GM21717 (cell line): ENCODE measurements around the gene PBX4.

Experiments used
- ATAC-seq: cut with Tn5 transposase; IDR thresholded peaks from one replicate; pipeline ENCODE4 v1.9.1; 2021; ENCODE audit warnings: mild to moderate bottlenecking, moderate library complexity; ENCODE audit not compliant: unreplicated experiment

The PBX4 gene

GRCh38 chr19:19559931-19560330, 58.6 kb downstream of the PBX4 start:
- ATAC-seq: no peak

- ATAC-seq: no peak
Observed at GRCh38 chr19:19558636-19559035, 59.9 kb downstream of the PBX4 start.

- ATAC-seq: no peak
Observed at GRCh38 chr19:19558055-19558454, 60.4 kb downstream of the PBX4 start.

DNA sequence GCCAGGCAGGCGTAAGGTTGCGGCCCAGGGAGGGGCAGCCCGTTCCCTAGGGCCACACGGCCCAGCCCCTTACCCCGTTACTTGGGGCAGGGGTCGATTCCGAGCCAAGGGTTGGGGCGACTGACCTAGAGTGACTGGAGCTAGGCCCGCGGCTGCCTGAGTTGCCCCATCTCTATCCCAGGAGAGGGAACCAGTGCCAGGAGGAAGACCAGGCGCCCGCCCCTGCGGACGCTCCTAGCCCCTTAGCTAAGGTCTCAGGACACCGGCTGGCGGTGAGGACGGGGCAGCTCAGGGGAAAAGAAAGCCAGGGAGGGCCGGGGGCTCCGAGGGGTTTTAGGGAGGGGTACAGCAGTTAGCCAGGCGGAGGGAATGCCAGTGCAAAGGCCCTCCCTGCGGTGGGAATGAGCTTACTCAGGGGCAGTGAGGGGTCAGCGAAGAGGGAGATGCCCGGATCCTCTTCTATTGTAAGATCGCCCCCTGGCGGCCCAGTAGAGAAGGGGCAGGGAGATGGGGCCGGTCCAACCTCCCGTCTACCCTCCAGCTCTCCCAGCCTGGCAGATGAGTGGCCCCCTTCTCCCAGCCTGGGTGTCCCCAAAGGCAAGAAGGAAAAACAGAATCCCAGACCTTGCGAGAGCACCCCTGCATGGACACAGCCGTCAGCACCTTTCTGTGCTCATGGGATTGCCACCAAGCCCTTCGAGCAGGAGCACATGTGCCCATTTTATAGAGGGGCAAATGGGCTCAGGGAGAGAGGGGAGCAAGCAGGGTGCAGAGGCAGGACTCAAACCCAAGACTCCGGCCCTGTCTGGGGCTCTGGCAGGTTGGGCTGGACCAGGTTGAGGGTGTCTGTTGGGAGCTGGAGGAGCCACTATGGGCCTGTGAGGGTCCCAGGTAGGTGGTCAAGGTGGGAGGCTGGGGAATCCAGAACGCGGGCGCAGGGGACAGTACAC, 64.1 kb downstream of the PBX4 start:
- no peak for ATAC-seq

- no peak for ATAC-seq
Observed at GRCh38 chr19:19553670-19554069, 64.8 kb downstream of the PBX4 start.

DNA sequence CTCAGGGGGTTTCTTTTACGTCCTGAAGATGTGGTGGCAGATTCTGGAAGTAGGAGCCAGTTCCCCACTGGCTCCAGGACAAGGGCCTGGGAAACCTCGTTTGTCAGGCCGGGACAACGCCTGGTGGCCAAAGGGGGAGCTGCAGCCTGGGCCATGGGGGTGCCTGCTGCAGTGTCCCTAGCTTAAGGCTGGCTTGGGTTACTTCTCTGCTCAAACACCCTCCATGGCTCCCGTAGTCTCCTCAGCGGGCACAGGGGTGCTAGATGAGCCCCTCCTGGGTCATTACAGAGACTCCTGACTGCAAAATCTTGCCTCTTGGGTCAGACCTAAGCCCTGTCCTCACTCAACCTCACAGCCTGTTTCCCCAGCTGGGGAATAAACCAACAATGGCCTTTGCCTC, 65.7 kb downstream of the PBX4 start:
- ATAC-seq: no peak

- ATAC-seq: no peak
Observed at GRCh38 chr19:19551853-19552192, 66.7 kb downstream of the PBX4 start.

GRCh38 chr19:19550972-19551852, 67.3 kb downstream of the PBX4 start:
- no peak for ATAC-seq

GRCh38 chr19:19550485-19550929, 68.0 kb downstream of the PBX4 start:
- no peak for ATAC-seq

DNA sequence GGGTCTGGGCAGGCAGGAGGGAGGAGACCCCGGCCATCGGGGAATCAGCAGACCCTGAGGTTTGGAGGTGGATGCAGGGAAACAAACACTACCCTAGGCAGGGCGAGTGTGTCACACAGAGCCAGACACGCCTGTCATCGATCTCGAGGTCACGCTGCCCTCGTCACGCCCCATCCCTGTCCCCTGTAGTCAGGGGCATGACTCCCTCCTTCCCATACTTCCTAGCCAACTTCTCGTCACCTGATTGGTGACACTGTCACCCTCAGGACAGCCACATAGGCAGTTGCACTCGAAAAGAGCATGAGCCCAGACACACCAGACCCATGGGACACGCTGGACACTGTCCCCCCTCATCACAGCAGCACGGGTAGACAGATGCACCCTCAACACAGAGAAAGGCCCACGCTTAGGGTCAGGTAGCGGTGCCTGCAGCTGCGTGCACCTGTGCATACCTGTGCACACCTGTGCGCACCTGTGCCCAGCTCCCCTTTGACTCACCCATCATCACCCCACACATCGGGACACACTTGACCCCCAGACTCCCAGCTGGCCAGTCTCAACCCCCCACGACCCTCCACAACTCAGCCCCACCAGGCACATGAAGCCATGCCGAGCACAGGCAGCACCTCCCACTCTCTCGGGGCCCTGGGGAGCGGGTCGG, 68.6 kb downstream of the PBX4 start:
- ATAC-seq: no peak

- no peak for ATAC-seq
Observed at GRCh38 chr19:19548915-19549759, 69.3 kb downstream of the PBX4 start.

GRCh38 chr19:19547674-19548336, 70.7 kb downstream of the PBX4 start:
- no peak for ATAC-seq

- no peak for ATAC-seq
Observed at GRCh38 chr19:19546751-19547162, 71.7 kb downstream of the PBX4 start.

DNA sequence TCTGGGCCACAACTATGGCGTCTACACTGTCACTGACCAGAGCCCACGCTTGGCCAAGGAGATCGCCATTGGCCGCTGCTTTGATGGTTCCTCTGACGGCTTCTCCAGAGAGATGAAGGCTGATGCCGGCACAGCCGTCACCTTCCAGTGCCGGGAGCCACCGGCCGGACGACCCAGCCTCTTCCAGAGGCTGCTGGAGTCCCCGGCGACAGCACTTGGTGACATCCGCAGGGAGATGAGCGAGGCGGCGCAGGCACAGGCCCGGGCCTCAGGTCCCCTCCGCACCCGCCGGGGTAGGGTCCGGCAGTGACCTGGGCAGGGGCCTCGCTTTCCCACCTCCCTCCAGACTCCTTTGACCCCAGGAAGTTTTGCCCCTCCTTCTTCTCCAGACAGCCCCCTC, 72.8 kb downstream of the PBX4 start:
- no peak for ATAC-seq

DNA sequence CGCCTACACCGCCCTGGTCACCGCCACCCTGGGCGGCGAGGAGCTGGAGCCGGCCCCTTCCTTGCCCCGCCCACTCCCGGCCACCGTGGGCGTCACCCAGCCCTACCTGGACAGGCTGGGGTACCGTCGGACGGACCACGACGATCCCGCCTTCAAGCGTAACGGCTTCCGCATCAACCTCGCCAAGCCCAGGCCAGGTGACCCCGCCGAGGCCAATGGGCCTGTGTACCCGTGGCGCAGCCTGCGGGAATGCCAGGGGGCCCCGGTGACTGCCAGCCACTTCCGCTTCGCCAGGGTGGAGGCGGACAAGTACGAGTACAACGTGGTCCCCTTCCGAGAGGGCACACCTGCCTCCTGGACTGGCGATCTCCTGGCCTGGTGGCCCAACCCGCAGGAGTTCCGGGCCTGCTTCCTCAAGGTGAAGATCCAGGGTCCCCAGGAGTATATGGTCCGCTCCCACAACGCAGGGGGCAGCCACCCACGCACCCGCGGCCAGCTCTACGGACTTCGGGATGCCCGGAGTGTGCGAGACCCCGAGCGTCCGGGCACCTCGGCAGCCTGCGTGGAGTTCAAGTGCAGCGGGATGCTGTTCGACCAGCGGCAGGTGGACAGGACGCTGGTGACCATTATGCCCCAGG, 73.4 kb downstream of the PBX4 start:
- ATAC-seq: no peak

DNA sequence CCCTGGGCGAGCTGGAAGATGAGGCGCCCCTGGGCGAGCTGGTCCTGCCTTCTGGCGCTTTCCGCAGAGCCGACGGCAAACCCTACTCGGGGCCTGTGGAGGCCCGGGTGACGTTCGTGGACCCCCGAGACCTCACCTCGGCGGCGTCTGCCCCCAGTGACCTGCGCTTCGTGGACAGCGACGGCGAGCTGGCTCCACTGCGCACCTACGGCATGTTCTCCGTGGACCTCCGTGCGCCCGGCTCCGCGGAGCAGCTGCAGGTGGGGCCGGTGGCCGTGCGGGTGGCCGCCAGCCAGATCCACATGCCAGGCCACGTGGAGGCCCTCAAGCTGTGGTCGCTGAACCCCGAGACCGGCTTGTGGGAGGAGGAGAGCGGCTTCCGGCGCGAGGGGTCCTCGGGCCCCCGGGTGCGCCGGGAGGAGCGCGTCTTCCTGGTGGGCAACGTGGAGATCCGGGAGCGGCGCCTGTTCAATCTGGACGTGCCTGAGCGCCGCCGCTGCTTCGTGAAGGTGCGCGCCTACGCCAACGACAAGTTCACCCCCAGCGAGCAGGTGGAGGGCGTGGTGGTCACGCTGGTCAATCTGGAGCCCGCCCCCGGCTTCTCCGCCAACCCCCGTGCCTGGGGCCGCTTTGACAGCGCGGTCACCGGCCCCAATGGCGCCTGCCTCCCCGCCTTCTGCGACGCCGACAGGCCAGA, 74.1 kb downstream of the PBX4 start:
- ATAC-seq: no peak

GRCh38 chr19:19543640-19544039, 74.8 kb downstream of the PBX4 start:
- no peak for ATAC-seq

GRCh38 chr19:19543101-19543500, 75.4 kb downstream of the PBX4 start:
- no peak for ATAC-seq

GRCh38 chr19:19542507-19542906, 76.0 kb downstream of the PBX4 start:
- ATAC-seq: no peak
